ENCODE measurements around the gene FTO. TPM values are rescaled to one million over a fixed set of nuclear protein-coding genes. Genes with fewer than 3 reads are reported as not detected.

Gene FTO
- polyA plus RNA-seq, 3 donors, result 16.8 to 51.0 (median 37.7) TPM

GRCh38 chr16:54123766-54124165 is 419.8 kb downstream of the FTO start:
- Histone ChIP-seq H4K20me1 (ENCODE audit: insufficient read depth, low read length) (no peaks in the 10 kb centered on the region), H3K27me3 (ENCODE audit: control insufficient read depth in 2 of 2, insufficient read depth in 2 of 2, low read length in 2 of 2) (no peaks in the 10 kb centered on the region), H3K9ac (ENCODE audit: insufficient read depth, low read length, poor library complexity, severe bottlenecking) (no peak overlapping the region), H2AFZ (ENCODE audit: insufficient read depth, low read depth, low read length, poor library complexity, severe bottlenecking) (no peak overlapping the region), H3K4me2 (replicated peaks; ENCODE audit: extremely low read depth, low read length, poor library complexity, severe bottlenecking) (no peak overlapping the region), H3K4me3 (replicated peaks in 1 of 3; ENCODE audit: low read depth in 2 of 3, low read length in 3 of 3) (no peak overlapping the region), H3K79me2 (ENCODE audit: insufficient read depth, low read length) (no peaks in the 10 kb centered on the region), H3K9me3 (replicated peaks in 1 of 2; ENCODE audit: control insufficient read depth in 1 of 2, insufficient read depth in 1 of 2, low read length in 2 of 2) (no peaks in the 10 kb centered on the region), H3K4me1 (ENCODE audit: control insufficient read depth in 1 of 2, insufficient read depth in 2 of 2, low read length in 2 of 2) (peaks cover 4 to 11% of the 10 kb centered on the region in 2 donors), H3K36me3 (replicated peaks in 1 of 2; ENCODE audit: control insufficient read depth in 1 of 2, insufficient read depth in 2 of 2, low read length in 2 of 2) (no peaks in the 10 kb centered on the region), H3K27ac (ENCODE audit: low read depth in 1 of 2, low read length in 2 of 2) (no peak overlapping the region)
- DNase-seq, result no peak
- no peak for TF ChIP-seq CTCF (IDR thresholded peaks at IDR 0.05)
- no peak overlapping the region for H3K27ac Mint-ChIP-seq
- no peak overlapping the region for H3K4me3 Mint-ChIP-seq
- peaks cover 0 to 2% (median 0%) of the 10 kb centered on the region in 7 donors for H3K9me3 Mint-ChIP-seq
- peaks cover 21% of the 10 kb centered on the region for H3K4me1 Mint-ChIP-seq
- WGBS (ENCODE audit: insufficient coverage), result 69% methylated on average over 3 of the region's 4 CpGs
- intact Hi-C loops (cut with micrococcal nuclease), result no loop called here
- peaks cover 0 to 3% (median 0%) of the 10 kb centered on the region in 3 donors for H3K27me3 Mint-ChIP-seq (ENCODE audit: low read depth in 3 of 3)
- no peaks in the 10 kb centered on the region for H3K36me3 Mint-ChIP-seq

GRCh38 chr16:54125751-54126655 is 422.0 kb downstream of the FTO start:
- no peak overlapping the region for H3K4me2 ChIP-seq (replicated peaks; ENCODE audit: extremely low read depth, low read length, poor library complexity, severe bottlenecking)
- H3K36me3 ChIP-seq (replicated peaks in 1 of 2; ENCODE audit: control insufficient read depth in 1 of 2, insufficient read depth in 2 of 2, low read length in 2 of 2), result no peaks in the 10 kb centered on the region
- H3K9me3 ChIP-seq (replicated peaks in 1 of 2; ENCODE audit: control insufficient read depth in 1 of 2, insufficient read depth in 1 of 2, low read length in 2 of 2), result no peaks in the 10 kb centered on the region
- Mint-ChIP-seq H3K27ac (no peak overlapping the region), H3K36me3 (no peaks in the 10 kb centered on the region), H3K4me3 (no peak overlapping the region), H3K27me3 (ENCODE audit: low read depth in 3 of 3) (peaks cover 1 to 3% (median 2%) of the 10 kb centered on the region in 3 donors), H3K9me3 (peaks cover 0 to 7% (median 0%) of the 10 kb centered on the region in 7 donors), H3K4me1 (peaks cover 21% of the 10 kb centered on the region)
- H3K4me3 ChIP-seq (replicated peaks in 1 of 3; ENCODE audit: low read depth in 2 of 3, low read length in 3 of 3), result no peak overlapping the region
- TF ChIP-seq CTCF (IDR thresholded peaks at IDR 0.05), result no peak
- H3K27ac ChIP-seq (ENCODE audit: low read depth in 1 of 2, low read length in 2 of 2), result no peak overlapping the region
- peaks cover 4 to 11% of the 10 kb centered on the region in 2 donors for H3K4me1 ChIP-seq (ENCODE audit: control insufficient read depth in 1 of 2, insufficient read depth in 2 of 2, low read length in 2 of 2)
- no peaks in the 10 kb centered on the region for H3K79me2 ChIP-seq (ENCODE audit: insufficient read depth, low read length)
- no peak for DNase-seq
- no peaks in the 10 kb centered on the region for H4K20me1 ChIP-seq (ENCODE audit: insufficient read depth, low read length)
- H3K27me3 ChIP-seq (ENCODE audit: control insufficient read depth in 2 of 2, insufficient read depth in 2 of 2, low read length in 2 of 2), result no peaks in the 10 kb centered on the region
- no peak overlapping the region for H3K9ac ChIP-seq (ENCODE audit: insufficient read depth, low read length, poor library complexity, severe bottlenecking)
- H2AFZ ChIP-seq (ENCODE audit: insufficient read depth, low read depth, low read length, poor library complexity, severe bottlenecking), result no peak overlapping the region
- intact Hi-C loops (cut with micrococcal nuclease), result no loop called here
- 75% methylated on average over 4 of the region's 6 CpGs for WGBS (ENCODE audit: insufficient coverage)

Data from CD14-positive monocyte (primary cell).